DMS114 treated with DMSO at 0.1 percent for 48 hours (cell line): Measurements from ENCODE around the gene GNG14.
"Not testable (repeated sequence)": the region's sequence is repeated elsewhere in the genome, so short reads cannot be mapped to it uniquely, and the experiment has no call there.

ENCODE experiments used
- DNase-seq: peaks from one replicate; lab custom pipeline; 2025; ENCODE audit not compliant: unreplicated experiment; lab: John Stamatoyannopoulos, UW

The GNG14 gene

DNA sequence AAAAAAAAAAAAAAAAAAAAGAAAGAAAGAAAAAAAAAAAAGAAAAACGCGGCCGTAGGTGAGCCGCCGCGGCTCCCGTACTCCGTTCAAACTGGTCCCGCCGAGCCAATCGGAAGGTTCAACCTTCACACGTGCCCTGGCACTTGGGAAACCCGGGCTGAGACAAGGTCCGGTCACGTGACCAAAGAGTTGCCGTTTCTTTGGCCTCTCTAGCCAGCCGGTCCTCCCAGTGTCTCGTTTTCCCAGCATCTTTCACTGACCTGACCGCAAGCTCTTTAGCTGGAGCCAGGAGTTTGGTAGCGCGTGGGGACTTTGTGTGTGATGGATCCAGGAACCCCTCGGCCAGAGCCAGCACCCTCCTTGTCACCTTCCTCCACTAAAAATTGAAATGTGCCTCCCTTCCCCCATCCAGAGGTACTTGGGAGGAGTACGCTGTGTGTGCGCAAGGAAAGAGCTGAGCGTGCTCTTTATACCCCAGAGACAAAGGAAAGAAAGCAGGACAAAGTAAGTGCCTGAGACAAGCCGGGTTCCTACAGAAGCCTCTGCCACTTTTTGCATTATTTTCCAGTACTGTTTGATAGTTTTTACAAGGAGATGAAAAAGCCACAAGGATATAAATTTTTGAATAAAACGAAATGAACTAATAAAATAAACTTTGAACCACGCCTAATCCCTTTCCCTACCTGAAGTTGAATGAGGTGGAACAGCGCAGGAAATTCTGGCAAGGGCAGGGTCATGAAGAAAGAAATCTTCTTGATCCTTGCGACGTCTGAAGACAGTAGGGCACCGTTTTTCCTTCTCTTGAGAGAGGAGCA is 35.0 kb downstream of the GNG14 start:
- peak; percentile 91 for DNase-seq

DNA sequence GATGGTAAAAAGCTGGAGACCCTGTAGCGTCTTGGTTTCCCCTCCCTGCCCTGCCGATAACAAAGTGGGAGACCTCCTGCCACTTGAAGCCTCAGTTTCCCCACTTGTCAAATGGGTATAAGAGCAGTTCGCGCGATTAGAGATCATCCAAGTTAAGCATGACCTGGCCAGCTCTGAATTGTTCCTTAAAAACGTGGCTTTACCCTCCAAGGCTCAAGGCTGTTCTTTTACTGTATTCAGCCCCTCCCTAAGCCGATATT is 35.5 kb downstream of the GNG14 start:
- no peak for DNase-seq

- DNase-seq = peak; percentile 70
Observed at GRCh38 chr19:12723641-12724426, 36.0 kb downstream of the GNG14 start, which contains the start of gene TNPO2. Gene TNPO2 (minus strand): TSS chr19:12723932. CDS start chr19:12720977, 2,955 bp downstream.

- DNase-seq = not testable (repeated sequence)
Observed at GRCh38 chr19:12725612-12726011, 37.8 kb downstream of the GNG14 start.

GRCh38 chr19:12726988-12727316 is 39.2 kb downstream of the GNG14 start:
- DNase-seq = no peak

- DNase-seq = no peak
Observed at GRCh38 chr19:12727745-12728433, 40.1 kb downstream of the GNG14 start.

DNA sequence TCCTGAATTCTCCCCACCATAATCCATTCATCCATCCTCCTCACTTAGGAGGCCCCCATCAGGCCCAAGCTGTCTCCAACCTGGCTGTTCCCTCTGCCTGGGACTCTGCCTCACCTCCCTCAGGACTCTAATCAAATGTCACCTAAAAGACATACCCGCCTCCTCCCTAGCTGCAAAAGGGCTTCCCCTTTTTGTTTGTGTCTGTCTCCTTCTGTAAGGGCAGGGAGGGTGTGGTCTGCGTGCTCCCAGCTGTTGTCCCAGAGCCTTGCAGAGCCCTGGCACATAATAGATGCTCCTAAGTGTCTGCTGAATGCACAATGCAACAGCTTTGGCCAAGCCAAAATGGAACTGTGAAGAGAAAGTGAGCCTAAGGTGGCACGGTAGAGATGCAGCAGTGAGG is 42.3 kb downstream of the GNG14 start:
- DNase-seq = no peak

GRCh38 chr19:12731337-12731736 is 43.5 kb downstream of the GNG14 start:
- DNase-seq = no peak

GRCh38 chr19:12733369-12734214 is 45.8 kb downstream of the GNG14 start:
- DNase-seq = peak; percentile 17

GRCh38 chr19:12736995-12737834 is 49.4 kb downstream of the GNG14 start, which contains the start of gene GET3:
Gene GET3 (plus strand): TSS chr19:12737497. CDS start chr19:12737506, 9 bp downstream.
- peak; percentile 96 for DNase-seq

GRCh38 chr19:12737835-12738351 is 50.1 kb downstream of the GNG14 start:
- no peak for DNase-seq
